Sigmoid colon (tissue), 3 donors: ENCODE measurements around the gene CDC42EP2.

Experiments used
- CTCF ChIP-seq, 4 experiments: fragments of 450-650 bp in 3 of 4; fragments of 200-600 bp in 1 of 4; IDR thresholded peaks; one replicate each; pipeline ENCODE4 v1.5.1; 2016 to 2019; ENCODE audit warnings: antibody characterized with exemption in 4 of 4, mild to moderate bottlenecking in 3 of 4, moderate library complexity in 2 of 4
- POLR2A ChIP-seq, 2 donors: fragments of 450-650 bp; IDR thresholded peaks; one replicate each; pipeline ENCODE4 v1.6.1; 2016; ENCODE audit warnings: antibody characterized with exemption in 2 of 2, mild to moderate bottlenecking in 2 of 2, moderate library complexity in 2 of 2

- TF ChIP-seq CTCF (IDR thresholded peaks at IDR 0.05), result no peak
- no peak for TF ChIP-seq POLR2A (IDR thresholded peaks at IDR 0.05)
Observed at GRCh38 chr11:65280646-65281045, 34.0 kb upstream of the CDC42EP2 start.
